WTC11 (cell line): ENCODE results near the gene KIAA1586. TPM values are rescaled to one million over a fixed set of nuclear protein-coding genes. Genes with fewer than 3 reads are reported as not detected.

Experiments used
- ATAC-seq: fragments of 200-7000 bp; cut with Tn5 transposase; 2 replicates; pipeline ENCODE4 v1.10.0; 2021; ENCODE audit warnings: mild to moderate bottlenecking, moderate library complexity
- CTCF ChIA-PET: fragments of 300-600 bp; sonication (Branson Sonifier 250); formaldehyde crosslinking; loops from one replicate; lab custom pipeline; 2021; ENCODE audit warnings: antibody characterized with exemption; lab: Charles Lee
- POLR2A ChIA-PET: fragments of 350-600 bp; sonication (Branson Sonifier 250); formaldehyde crosslinking; loops from one replicate; lab custom pipeline; 2021; ENCODE audit warnings: antibody characterized with exemption; lab: Charles Lee
- DNase-seq: peaks from one replicate; pipeline ENCODE4 v3.0.0; 2021; ENCODE audit warnings: low spot score
- H3K27ac Mint-ChIP-seq: 2 replicates; pipeline ENCODE4 v1.8.0; 2021; ENCODE audit warnings: mixed read lengths
- H3K27me3 Mint-ChIP-seq: 2 replicates; pipeline ENCODE4 v1.8.0; 2021; ENCODE audit warnings: low read depth, mild to moderate bottlenecking, moderate library complexity, mixed read lengths
- H3K36me3 Mint-ChIP-seq: 2 replicates; pipeline ENCODE4 v1.8.0; 2021; ENCODE audit warnings: mixed read lengths
- H3K4me1 Mint-ChIP-seq: 2 replicates; pipeline ENCODE4 v1.8.0; 2022; ENCODE audit warnings: mixed read lengths
- H3K4me3 Mint-ChIP-seq: 2 replicates; pipeline ENCODE4 v1.8.0; 2021; ENCODE audit warnings: mild to moderate bottlenecking, moderate library complexity, mixed read lengths
- H3K9me3 Mint-ChIP-seq: 2 replicates; pipeline ENCODE4 v1.8.0; 2021; ENCODE audit warnings: mixed read lengths
- FOXK1 ChIP-seq: sonication (generic); formaldehyde crosslinking; IDR thresholded peaks from 2 replicates; pipeline ENCODE4 v1.8.0; 2022; ENCODE audit warnings: mild to moderate bottlenecking, moderate library complexity, missing genetic modification reagents
- FOXP1 ChIP-seq: sonication (generic); formaldehyde crosslinking; IDR thresholded peaks from 2 replicates; pipeline ENCODE4 v1.8.0; 2022; ENCODE audit warnings: missing genetic modification reagents, mild to moderate bottlenecking, moderate library complexity, borderline replicate concordance
- JAZF1 ChIP-seq: fragments of 250-450 bp; sonication (Bioruptor Pico); IDR thresholded peaks from 2 replicates; pipeline ENCODE4 v1.9.0; 2021; ENCODE audit warnings: moderate library complexity, mild to moderate bottlenecking, inconsistent platforms
- JUN ChIP-seq: sonication (generic); formaldehyde crosslinking; IDR thresholded peaks from 2 replicates; pipeline ENCODE4 v1.8.0; 2023; ENCODE audit warnings: mild to moderate bottlenecking, missing genetic modification reagents
- NR1H2 ChIP-seq: sonication (generic); formaldehyde crosslinking; IDR thresholded peaks from 2 replicates; pipeline ENCODE4 v1.9.0; 2021; ENCODE audit warnings: mild to moderate bottlenecking, moderate library complexity, missing genetic modification reagents
- SP1 ChIP-seq: sonication (generic); formaldehyde crosslinking; conservative IDR thresholded peaks from 2 replicates; pipeline ENCODE4 v1.8.1; 2022; ENCODE audit warnings: missing genetic modification reagents
- TEAD1 ChIP-seq: sonication (generic); formaldehyde crosslinking; IDR thresholded peaks from 2 replicates; pipeline ENCODE4 v1.8.0; 2022; ENCODE audit warnings: mild to moderate bottlenecking, missing genetic modification reagents
- ZNF219 ChIP-seq: sonication (generic); formaldehyde crosslinking; IDR thresholded peaks from 2 replicates; pipeline ENCODE4 v1.8.0; 2023; ENCODE audit warnings: missing genetic modification reagents, mild to moderate bottlenecking, borderline replicate concordance
- ZNF671 ChIP-seq: fragments of 250-450 bp; sonication (Bioruptor Pico); IDR thresholded peaks from 2 replicates; pipeline ENCODE4 v1.8.0; 2021; ENCODE audit warnings: mild to moderate bottlenecking
- total RNA-seq: library from RNA; stranded (reverse); gene quantifications from 3 replicates; pipeline ENCODE4 v1.2.3, GENCODE V29; 2021
- TF ChIP-seq, protein P1 (sequence below): sonication (generic); formaldehyde crosslinking; IDR thresholded peaks from 2 replicates; pipeline ENCODE4 v1.8.1; 2023; ENCODE audit warnings: mild to moderate bottlenecking, missing genetic modification reagents
- TF ChIP-seq, protein P2 (sequence below): sonication (generic); formaldehyde crosslinking; IDR thresholded peaks from 2 replicates; pipeline ENCODE4 v1.8.1; 2022; ENCODE audit warnings: missing genetic modification reagents, borderline replicate concordance
- TF ChIP-seq, protein P3 (sequence below): sonication (generic); formaldehyde crosslinking; IDR thresholded peaks from 2 replicates; pipeline ENCODE4 v1.8.1; 2023; ENCODE audit warnings: mild to moderate bottlenecking, moderate library complexity, missing genetic modification reagents
- TF ChIP-seq, protein P4 (sequence below): sonication (generic); formaldehyde crosslinking; IDR thresholded peaks from 2 replicates; pipeline ENCODE4 v1.8.0; 2023; ENCODE audit warnings: mild to moderate bottlenecking, missing genetic modification reagents
- TF ChIP-seq, protein P5 (sequence below): sonication (generic); formaldehyde crosslinking; IDR thresholded peaks from 2 replicates; pipeline ENCODE4 v1.8.1; 2022; ENCODE audit warnings: mild to moderate bottlenecking, moderate library complexity, missing genetic modification reagents
- TF ChIP-seq, protein P6 (sequence below): sonication (generic); formaldehyde crosslinking; IDR thresholded peaks from 2 replicates; pipeline ENCODE4 v1.8.1; 2023; ENCODE audit warnings: mild to moderate bottlenecking, missing genetic modification reagents

Gene KIAA1586
- total RNA-seq, 1 experiment from 2014 or later: 17.2 TPM

DNA sequence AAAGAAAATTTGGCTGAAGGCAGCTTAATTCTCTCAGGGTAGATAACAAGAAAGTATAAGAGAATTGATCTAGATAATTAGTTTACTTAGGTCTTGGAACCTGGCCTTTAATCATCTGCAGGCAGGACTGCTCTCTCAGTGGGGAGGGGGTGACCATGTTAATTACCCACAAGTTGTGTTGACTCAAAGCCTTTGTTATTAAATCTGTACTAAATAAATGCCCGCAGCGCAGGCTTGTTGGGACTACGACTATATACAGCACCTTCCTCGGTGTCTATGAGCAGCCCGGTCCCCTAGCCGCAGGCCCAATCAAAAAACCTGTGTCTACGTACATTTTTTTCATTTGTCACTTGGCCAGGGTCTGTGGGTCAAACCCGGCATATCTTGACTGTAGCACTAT, 27.9 kb downstream of the KIAA1586 start:
- no peaks in the 10 kb centered on the region; the same call in 1 of the 2 replicates for H3K36me3 Mint-ChIP-seq
- ChIA-PET POLR2A (no interaction called here), CTCF (no interaction called here)
- DNase-seq: no peak
- ATAC-seq: peak; percentile 52
- H3K27ac Mint-ChIP-seq: no peak overlapping the region
- H3K27me3 Mint-ChIP-seq: peaks cover 100% of the 10 kb centered on the region
- TF ChIP-seq NR1H2 (CRISPR knock-in tag) (no peak), JUN (CRISPR knock-in tag) (no peak), FOXP1 (CRISPR knock-in tag) (no peak)
- H3K9me3 Mint-ChIP-seq: peaks cover 12% of the 10 kb centered on the region
- no peak overlapping the region for H3K4me3 Mint-ChIP-seq
- H3K4me1 Mint-ChIP-seq: peaks cover 28% of the 10 kb centered on the region

DNA sequence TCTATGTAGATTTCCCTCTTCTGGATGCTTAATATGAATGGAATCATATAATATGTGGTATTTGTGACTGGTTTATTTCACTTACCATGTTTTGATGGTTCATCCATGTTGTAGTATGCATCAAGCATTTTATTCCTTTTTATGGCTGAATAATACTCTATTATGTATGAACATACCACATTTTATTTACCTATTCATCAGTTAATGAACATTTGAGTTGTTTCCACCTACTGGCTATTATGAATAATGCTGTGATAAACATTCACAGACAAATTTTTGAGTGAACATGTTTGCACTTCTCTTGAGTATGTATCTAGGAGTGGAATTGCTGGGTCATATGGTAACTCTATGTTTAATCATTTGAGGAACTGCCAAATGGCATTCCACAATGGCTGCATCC, 28.6 kb downstream of the KIAA1586 start:
- H3K27ac Mint-ChIP-seq: no peak overlapping the region
- no peaks in the 10 kb centered on the region; the same call in 1 of the 2 replicates for H3K36me3 Mint-ChIP-seq
- DNase-seq (no peak), ATAC-seq (no peak)
- H3K9me3 Mint-ChIP-seq: peaks cover 13% of the 10 kb centered on the region
- H3K27me3 Mint-ChIP-seq: peaks cover 100% of the 10 kb centered on the region
- TF ChIP-seq, protein P1, sequence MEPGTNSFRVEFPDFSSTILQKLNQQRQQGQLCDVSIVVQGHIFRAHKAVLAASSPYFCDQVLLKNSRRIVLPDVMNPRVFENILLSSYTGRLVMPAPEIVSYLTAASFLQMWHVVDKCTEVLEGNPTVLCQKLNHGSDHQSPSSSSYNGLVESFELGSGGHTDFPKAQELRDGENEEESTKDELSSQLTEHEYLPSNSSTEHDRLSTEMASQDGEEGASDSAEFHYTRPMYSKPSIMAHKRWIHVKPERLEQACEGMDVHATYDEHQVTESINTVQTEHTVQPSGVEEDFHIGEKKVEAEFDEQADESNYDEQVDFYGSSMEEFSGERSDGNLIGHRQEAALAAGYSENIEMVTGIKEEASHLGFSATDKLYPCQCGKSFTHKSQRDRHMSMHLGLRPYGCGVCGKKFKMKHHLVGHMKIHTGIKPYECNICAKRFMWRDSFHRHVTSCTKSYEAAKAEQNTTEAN: no peak
- TF ChIP-seq SP1 (CRISPR knock-in tag): no peak
- TF ChIP-seq, protein P2, sequence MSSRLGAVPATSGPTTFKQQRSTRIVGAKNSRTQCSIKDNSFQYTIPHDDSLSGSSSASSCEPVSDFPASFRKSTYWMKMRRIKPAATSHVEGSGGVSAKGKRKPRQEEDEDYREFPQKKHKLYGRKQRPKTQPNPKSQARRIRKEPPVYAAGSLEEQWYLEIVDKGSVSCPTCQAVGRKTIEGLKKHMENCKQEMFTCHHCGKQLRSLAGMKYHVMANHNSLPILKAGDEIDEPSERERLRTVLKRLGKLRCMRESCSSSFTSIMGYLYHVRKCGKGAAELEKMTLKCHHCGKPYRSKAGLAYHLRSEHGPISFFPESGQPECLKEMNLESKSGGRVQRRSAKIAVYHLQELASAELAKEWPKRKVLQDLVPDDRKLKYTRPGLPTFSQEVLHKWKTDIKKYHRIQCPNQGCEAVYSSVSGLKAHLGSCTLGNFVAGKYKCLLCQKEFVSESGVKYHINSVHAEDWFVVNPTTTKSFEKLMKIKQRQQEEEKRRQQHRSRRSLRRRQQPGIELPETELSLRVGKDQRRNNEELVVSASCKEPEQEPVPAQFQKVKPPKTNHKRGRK: no peak
- TF ChIP-seq, protein P3, sequence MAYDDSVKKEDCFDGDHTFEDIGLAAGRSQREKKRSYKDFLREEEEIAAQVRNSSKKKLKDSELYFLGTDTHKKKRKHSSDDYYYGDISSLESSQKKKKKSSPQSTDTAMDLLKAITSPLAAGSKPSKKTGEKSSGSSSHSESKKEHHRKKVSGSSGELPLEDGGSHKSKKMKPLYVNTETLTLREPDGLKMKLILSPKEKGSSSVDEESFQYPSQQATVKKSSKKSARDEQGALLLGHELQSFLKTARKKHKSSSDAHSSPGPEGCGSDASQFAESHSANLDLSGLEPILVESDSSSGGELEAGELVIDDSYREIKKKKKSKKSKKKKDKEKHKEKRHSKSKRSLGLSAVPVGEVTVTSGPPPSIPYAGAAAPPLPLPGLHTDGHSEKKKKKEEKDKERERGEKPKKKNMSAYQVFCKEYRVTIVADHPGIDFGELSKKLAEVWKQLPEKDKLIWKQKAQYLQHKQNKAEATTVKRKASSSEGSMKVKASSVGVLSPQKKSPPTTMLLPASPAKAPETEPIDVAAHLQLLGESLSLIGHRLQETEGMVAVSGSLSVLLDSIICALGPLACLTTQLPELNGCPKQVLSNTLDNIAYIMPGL (CRISPR knock-in tag): no peak
- no peak for TF ChIP-seq JAZF1 (CRISPR knock-in tag)
- no peak for TF ChIP-seq FOXK1 (CRISPR knock-in tag)
- no peak for TF ChIP-seq ZNF219 (CRISPR knock-in tag)
- TF ChIP-seq, protein P4, sequence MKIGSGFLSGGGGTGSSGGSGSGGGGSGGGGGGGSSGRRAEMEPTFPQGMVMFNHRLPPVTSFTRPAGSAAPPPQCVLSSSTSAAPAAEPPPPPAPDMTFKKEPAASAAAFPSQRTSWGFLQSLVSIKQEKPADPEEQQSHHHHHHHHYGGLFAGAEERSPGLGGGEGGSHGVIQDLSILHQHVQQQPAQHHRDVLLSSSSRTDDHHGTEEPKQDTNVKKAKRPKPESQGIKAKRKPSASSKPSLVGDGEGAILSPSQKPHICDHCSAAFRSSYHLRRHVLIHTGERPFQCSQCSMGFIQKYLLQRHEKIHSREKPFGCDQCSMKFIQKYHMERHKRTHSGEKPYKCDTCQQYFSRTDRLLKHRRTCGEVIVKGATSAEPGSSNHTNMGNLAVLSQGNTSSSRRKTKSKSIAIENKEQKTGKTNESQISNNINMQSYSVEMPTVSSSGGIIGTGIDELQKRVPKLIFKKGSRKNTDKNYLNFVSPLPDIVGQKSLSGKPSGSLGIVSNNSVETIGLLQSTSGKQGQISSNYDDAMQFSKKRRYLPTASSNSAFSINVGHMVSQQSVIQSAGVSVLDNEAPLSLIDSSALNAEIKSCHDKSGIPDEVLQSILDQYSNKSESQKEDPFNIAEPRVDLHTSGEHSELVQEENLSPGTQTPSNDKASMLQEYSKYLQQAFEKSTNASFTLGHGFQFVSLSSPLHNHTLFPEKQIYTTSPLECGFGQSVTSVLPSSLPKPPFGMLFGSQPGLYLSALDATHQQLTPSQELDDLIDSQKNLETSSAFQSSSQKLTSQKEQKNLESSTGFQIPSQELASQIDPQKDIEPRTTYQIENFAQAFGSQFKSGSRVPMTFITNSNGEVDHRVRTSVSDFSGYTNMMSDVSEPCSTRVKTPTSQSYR (CRISPR knock-in tag): no peak
- TF ChIP-seq, protein P5, sequence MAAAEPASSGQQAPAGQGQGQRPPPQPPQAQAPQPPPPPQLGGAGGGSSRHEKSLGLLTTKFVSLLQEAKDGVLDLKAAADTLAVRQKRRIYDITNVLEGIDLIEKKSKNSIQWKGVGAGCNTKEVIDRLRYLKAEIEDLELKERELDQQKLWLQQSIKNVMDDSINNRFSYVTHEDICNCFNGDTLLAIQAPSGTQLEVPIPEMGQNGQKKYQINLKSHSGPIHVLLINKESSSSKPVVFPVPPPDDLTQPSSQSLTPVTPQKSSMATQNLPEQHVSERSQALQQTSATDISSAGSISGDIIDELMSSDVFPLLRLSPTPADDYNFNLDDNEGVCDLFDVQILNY (CRISPR knock-in tag): no peak
- no peak for TF ChIP-seq ZNF671
- ChIA-PET CTCF (no interaction called here), POLR2A (no interaction called here)
- H3K4me1 Mint-ChIP-seq: peaks cover 22% of the 10 kb centered on the region
- H3K4me3 Mint-ChIP-seq: no peak overlapping the region

DNA sequence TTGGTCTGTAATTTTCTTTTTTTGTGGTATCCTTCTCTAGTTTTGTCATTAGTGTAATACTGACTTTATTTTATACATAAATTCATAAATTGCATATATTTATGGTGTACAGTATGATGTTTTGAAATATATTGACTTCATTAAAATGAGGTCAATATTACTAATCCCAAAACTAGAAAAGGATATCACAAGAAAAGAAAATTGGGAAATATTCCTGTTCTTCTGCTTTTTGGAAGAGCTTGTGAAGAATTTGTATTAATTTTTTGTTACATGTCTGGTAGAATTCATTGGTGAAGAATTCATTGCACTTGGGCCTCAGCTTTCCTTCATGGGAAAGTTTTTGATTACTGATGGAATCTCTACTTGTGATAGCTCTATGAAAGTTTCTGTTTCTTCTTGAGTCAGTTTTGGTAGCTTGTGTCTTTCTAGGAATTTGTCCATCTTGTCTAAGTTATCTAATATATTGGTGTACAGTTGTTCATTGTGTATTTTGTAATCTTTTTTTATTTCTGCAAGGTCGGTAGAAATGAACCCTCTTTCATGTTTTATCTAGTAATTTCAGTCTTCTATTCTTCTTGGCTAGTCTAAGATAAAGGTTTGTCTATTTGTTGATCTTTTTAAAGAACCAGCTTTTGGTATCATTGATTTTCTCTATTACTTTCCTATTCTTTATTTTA, 32.2 kb downstream of the KIAA1586 start:
- peaks cover 97% of the 10 kb centered on the region for H3K27me3 Mint-ChIP-seq
- no peak for TF ChIP-seq TEAD1 (CRISPR knock-in tag)
- TF ChIP-seq, protein P6, sequence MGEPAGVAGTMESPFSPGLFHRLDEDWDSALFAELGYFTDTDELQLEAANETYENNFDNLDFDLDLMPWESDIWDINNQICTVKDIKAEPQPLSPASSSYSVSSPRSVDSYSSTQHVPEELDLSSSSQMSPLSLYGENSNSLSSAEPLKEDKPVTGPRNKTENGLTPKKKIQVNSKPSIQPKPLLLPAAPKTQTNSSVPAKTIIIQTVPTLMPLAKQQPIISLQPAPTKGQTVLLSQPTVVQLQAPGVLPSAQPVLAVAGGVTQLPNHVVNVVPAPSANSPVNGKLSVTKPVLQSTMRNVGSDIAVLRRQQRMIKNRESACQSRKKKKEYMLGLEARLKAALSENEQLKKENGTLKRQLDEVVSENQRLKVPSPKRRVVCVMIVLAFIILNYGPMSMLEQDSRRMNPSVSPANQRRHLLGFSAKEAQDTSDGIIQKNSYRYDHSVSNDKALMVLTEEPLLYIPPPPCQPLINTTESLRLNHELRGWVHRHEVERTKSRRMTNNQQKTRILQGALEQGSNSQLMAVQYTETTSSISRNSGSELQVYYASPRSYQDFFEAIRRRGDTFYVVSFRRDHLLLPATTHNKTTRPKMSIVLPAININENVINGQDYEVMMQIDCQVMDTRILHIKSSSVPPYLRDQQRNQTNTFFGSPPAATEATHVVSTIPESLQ (CRISPR knock-in tag): no peak
- ATAC-seq (no peak), DNase-seq (no peak)
- ChIA-PET CTCF (no interaction called here), POLR2A (interaction anchor here (0.6 kb wide), 1 partner anchor 11 kb away, joined by 3 read pairs; no protein-coding TSS in a partner anchor)
- peaks cover 14% of the 10 kb centered on the region for H3K9me3 Mint-ChIP-seq
- H3K4me3 Mint-ChIP-seq: no peak overlapping the region
- H3K27ac Mint-ChIP-seq: no peak overlapping the region
- no peaks in the 10 kb centered on the region for H3K36me3 Mint-ChIP-seq
- H3K4me1 Mint-ChIP-seq: peaks cover 7% of the 10 kb centered on the region
